Keratinocyte (primary cell): ENCODE measurements around the gene BLACAT1. TPM values are rescaled to one million over a fixed set of nuclear protein-coding genes. Genes with fewer than 3 reads are reported as not detected.

ENCODE experiments used
- DNase-seq: peaks from one replicate; pipeline ENCODE4 v3.0.0-alpha.2; 2011; ENCODE audit warnings: low read depth, missing footprints, low spot score
- FAIRE-seq: peaks from 2 replicates; lab custom pipeline; 2011; peaks lifted over from hg19 to GRCh38; lab: Jason Lieb, UNC
- H2AFZ ChIP-seq: 2 replicates; pipeline ENCODE4 v1.6.0; 2012; ENCODE audit warnings: low read length, control low read depth, inconsistent platforms; ENCODE audit not compliant: control insufficient read depth
- H3K27ac ChIP-seq: 2 replicates; pipeline ENCODE4 v1.5.1; 2011; ENCODE audit warnings: low read length; ENCODE audit not compliant: control insufficient read depth, insufficient read depth
- H3K27me3 ChIP-seq: 3 replicates; pipeline ENCODE4 v1.6.0; 2011; ENCODE audit warnings: low read length; ENCODE audit not compliant: control insufficient read depth, insufficient read depth; ENCODE audit errors: extremely low read depth
- H3K36me3 ChIP-seq, 2 experiments: 2 replicates in 1 of 2; 3 replicates in 1 of 2; pipeline ENCODE4 v1.5.1; 2011; ENCODE audit warnings: low read length in 2 of 2, mild to moderate bottlenecking in 1 of 2; ENCODE audit not compliant: control insufficient read depth in 2 of 2, insufficient read depth in 2 of 2; ENCODE audit errors: extremely low read depth in 1 of 2
- H3K4me1 ChIP-seq: 3 replicates; pipeline ENCODE4 v1.5.1; 2011; ENCODE audit warnings: low read length; ENCODE audit not compliant: control insufficient read depth, insufficient read depth; ENCODE audit errors: extremely low read depth
- H3K4me2 ChIP-seq: 3 replicates; pipeline ENCODE4 v1.6.0; 2011; ENCODE audit warnings: low read depth, low read length; ENCODE audit not compliant: control insufficient read depth, insufficient read depth; ENCODE audit errors: extremely low read depth
- H3K4me3 ChIP-seq, 3 experiments: fragments of 200-600 bp in 1 of 3; sonication (generic) in 1 of 3; 2 replicates in 2 of 3; 3 replicates in 1 of 3; pipeline ENCODE4 v1.5.1; 2011 to 2016; ENCODE audit warnings: low read length in 3 of 3, mild to moderate bottlenecking in 3 of 3, control low read depth in 2 of 3, inconsistent platforms in 1 of 3, low read depth in 1 of 3, mixed read lengths in 1 of 3, mixed run types in 1 of 3, moderate library complexity in 1 of 3; ENCODE audit not compliant: control insufficient read depth in 2 of 3, insufficient read depth in 2 of 3; ENCODE audit errors: extremely low read depth in 1 of 3
- H3K79me2 ChIP-seq: 2 replicates; pipeline ENCODE4 v1.6.0; 2012; ENCODE audit warnings: low read length; ENCODE audit not compliant: control insufficient read depth, insufficient read depth
- H3K9ac ChIP-seq: 3 replicates; pipeline ENCODE4 v1.6.0; 2011; ENCODE audit warnings: low read length; ENCODE audit not compliant: control insufficient read depth, insufficient read depth; ENCODE audit errors: extremely low read depth
- H3K9me1 ChIP-seq: 3 replicates; pipeline ENCODE4 v1.6.0; 2011; ENCODE audit warnings: low read length; ENCODE audit not compliant: control insufficient read depth, insufficient read depth; ENCODE audit errors: extremely low read depth
- H3K9me3 ChIP-seq: 2 replicates; pipeline ENCODE4 v1.5.1; 2012; ENCODE audit warnings: low read depth, low read length; ENCODE audit not compliant: control insufficient read depth
- H4K20me1 ChIP-seq: 3 replicates; pipeline ENCODE4 v1.6.0; 2011; ENCODE audit warnings: low read length; ENCODE audit not compliant: control insufficient read depth, insufficient read depth; ENCODE audit errors: extremely low read depth
- CTCF ChIP-seq, 3 experiments: IDR thresholded peaks in 1 of 3; conservative IDR thresholded peaks in 1 of 3; optimal IDR thresholded peaks in 1 of 3; 2 replicates in 2 of 3; 3 replicates in 1 of 3; pipeline versions ENCODE3 to v1.5.1; 2011; ENCODE audit warnings: low read length in 3 of 3, mild to moderate bottlenecking in 3 of 3, moderate library complexity in 2 of 3, control low read depth in 1 of 3, inconsistent platforms in 1 of 3; ENCODE audit not compliant: insufficient read depth in 2 of 3; ENCODE audit errors: extremely low read depth in 1 of 3
- EZH2 ChIP-seq: IDR thresholded peaks from one replicate; pipeline ENCODE4 v1.6.1; 2012; ENCODE audit warnings: inconsistent platforms, mild to moderate bottlenecking, low read length, moderate library complexity
- dilution Hi-C: fragments of 300-500 bp; cut with MboI; formaldehyde crosslinking; loops from one replicate; pipeline ENCODE4 v1.7.0; 2020; ENCODE audit warnings: low sequenced_read_pairs; ENCODE audit not compliant: extremely low pct_ligation_motif_present
- polyA plus RNA-seq, 5 experiments: library from polyadenylated mRNA; depleted of rRNA in 3 of 5; stranded (reverse) in 3 of 5; stranded (forward) in 1 of 5; unstranded in 1 of 5; fragments of >200 nt; gene quantifications; 1 replicate in 1 of 5; 2 replicates in 3 of 5; 3 replicates in 1 of 5; pipeline versions ENCODE4 v1.2.1 to v1.2.3, GENCODE V29; 2011 to 2012; ENCODE audit warnings: missing spikeins in 2 of 5, low read depth in 1 of 5, low replicate concordance in 1 of 5

The BLACAT1 gene
- polyA plus RNA-seq, 1 donor (not counting 4 experiments of a cell fraction or from before 2014, with no cell fraction given): 4.0 TPM

GRCh38 chr1:205491794-205492193, 35.9 kb upstream of the BLACAT1 start:
- no peak overlapping the region for H3K27ac ChIP-seq
- no peak overlapping the region for H2AFZ ChIP-seq
- no peak overlapping the region for H3K4me3 ChIP-seq
- H3K27me3 ChIP-seq: peaks cover 7% of the 10 kb centered on the region
- no peak overlapping the region for H3K4me2 ChIP-seq
- no peak for TF ChIP-seq CTCF (optimal IDR thresholded peaks at IDR 0.05 in 1 of 3, IDR thresholded peaks at IDR 0.05 in 1 of 3, conservative IDR thresholded peaks at IDR 0.05 in 1 of 3; ENCODE audit: extremely low read depth in 1 of 3, insufficient read depth in 2 of 3, low read length in 3 of 3)
- TF ChIP-seq EZH2: no peak
- no peaks in the 10 kb centered on the region for H3K36me3 ChIP-seq
- dilution Hi-C loops: no loop called here
- no peak overlapping the region for H3K9ac ChIP-seq
- no peaks in the 10 kb centered on the region for H3K9me3 ChIP-seq
- no peak for DNase-seq
- H3K79me2 ChIP-seq: no peaks in the 10 kb centered on the region
- no peak for FAIRE-seq
- peaks cover 3% of the 10 kb centered on the region for H4K20me1 ChIP-seq
- peaks cover 18% of the 10 kb centered on the region for H3K4me1 ChIP-seq
- H3K9me1 ChIP-seq: peaks cover 3% of the 10 kb centered on the region

- Histone ChIP-seq H3K4me1 (peaks cover 16% of the 10 kb centered on the region), H3K27ac (no peak overlapping the region), H3K79me2 (no peaks in the 10 kb centered on the region), H3K27me3 (peaks cover 19% of the 10 kb centered on the region), H3K9me3 (no peaks in the 10 kb centered on the region), H3K9me1 (peaks cover 3% of the 10 kb centered on the region), H2AFZ (no peak overlapping the region), H4K20me1 (peaks cover 1% of the 10 kb centered on the region), H3K9ac (no peak overlapping the region), H3K4me2 (no peak overlapping the region), H3K4me3 (no peak overlapping the region), H3K36me3 (no peaks in the 10 kb centered on the region)
- FAIRE-seq (peak; percentile 85), DNase-seq (no peak)
- dilution Hi-C loops: no loop called here
- TF ChIP-seq CTCF (optimal IDR thresholded peaks at IDR 0.05 in 1 of 3, IDR thresholded peaks at IDR 0.05 in 1 of 3, conservative IDR thresholded peaks at IDR 0.05 in 1 of 3; ENCODE audit: extremely low read depth in 1 of 3, insufficient read depth in 2 of 3, low read length in 3 of 3) (peak; percentile 77 to 92 (median 87)), EZH2 (no peak)
Measured at GRCh38 chr1:205488074-205488723, 32.4 kb upstream of the BLACAT1 start.
